GM20000 (cell line): ENCODE results near the gene CCDC187.

Experiments
- DNase-seq: peaks from one replicate; pipeline ENCODE4 v3.0.0; 2012; ENCODE audit warnings: low spot score
- TF ChIP-seq, protein P1 (sequence below): IDR thresholded peaks from 2 replicates; pipeline ENCODE4 v1.5.1; 2012; ENCODE audit warnings: mild to moderate bottlenecking, control low read depth; ENCODE audit errors: extremely low read depth, missing control alignments

The CCDC187 gene

DNA sequence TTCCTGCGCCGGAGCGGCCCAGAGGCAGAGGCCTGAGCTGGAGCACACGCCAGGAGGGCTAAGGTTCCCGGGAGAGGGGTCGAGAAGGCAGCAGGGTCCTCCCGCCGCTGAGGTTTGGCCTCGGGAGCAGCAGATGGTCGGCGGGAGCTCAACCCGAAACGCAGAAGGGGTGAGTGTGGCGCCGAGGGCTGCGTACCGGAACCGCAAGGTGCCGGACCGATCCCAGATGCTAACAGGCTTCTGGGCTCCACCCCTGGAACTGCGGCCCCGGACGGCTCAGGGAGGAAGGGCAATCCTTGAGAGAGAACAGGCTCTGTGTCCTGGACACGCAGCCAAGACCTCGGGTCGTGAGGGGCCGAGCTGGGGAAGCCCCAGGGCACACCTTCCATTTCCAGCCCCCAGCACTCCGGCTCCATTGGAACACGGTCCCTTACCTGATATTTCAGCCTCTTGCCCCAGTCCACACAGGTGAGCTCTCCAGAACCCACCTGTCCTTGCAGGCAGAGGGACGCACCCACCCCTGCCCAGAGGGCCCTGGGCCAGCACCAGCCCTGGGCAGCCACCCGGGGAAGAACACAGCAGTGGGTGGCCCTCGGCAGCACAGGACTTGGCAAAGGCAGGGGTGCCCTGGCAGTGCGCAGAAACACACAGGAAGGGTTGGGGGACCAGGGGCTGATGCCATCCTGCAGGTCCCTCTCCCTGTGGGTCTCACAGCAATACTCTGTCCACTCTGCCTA is 100.3 kb downstream of the CCDC187 start:
- TF ChIP-seq, protein P1, sequence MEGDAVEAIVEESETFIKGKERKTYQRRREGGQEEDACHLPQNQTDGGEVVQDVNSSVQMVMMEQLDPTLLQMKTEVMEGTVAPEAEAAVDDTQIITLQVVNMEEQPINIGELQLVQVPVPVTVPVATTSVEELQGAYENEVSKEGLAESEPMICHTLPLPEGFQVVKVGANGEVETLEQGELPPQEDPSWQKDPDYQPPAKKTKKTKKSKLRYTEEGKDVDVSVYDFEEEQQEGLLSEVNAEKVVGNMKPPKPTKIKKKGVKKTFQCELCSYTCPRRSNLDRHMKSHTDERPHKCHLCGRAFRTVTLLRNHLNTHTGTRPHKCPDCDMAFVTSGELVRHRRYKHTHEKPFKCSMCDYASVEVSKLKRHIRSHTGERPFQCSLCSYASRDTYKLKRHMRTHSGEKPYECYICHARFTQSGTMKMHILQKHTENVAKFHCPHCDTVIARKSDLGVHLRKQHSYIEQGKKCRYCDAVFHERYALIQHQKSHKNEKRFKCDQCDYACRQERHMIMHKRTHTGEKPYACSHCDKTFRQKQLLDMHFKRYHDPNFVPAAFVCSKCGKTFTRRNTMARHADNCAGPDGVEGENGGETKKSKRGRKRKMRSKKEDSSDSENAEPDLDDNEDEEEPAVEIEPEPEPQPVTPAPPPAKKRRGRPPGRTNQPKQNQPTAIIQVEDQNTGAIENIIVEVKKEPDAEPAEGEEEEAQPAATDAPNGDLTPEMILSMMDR, result no peak
- DNase-seq, result peak; percentile 55

DNA sequence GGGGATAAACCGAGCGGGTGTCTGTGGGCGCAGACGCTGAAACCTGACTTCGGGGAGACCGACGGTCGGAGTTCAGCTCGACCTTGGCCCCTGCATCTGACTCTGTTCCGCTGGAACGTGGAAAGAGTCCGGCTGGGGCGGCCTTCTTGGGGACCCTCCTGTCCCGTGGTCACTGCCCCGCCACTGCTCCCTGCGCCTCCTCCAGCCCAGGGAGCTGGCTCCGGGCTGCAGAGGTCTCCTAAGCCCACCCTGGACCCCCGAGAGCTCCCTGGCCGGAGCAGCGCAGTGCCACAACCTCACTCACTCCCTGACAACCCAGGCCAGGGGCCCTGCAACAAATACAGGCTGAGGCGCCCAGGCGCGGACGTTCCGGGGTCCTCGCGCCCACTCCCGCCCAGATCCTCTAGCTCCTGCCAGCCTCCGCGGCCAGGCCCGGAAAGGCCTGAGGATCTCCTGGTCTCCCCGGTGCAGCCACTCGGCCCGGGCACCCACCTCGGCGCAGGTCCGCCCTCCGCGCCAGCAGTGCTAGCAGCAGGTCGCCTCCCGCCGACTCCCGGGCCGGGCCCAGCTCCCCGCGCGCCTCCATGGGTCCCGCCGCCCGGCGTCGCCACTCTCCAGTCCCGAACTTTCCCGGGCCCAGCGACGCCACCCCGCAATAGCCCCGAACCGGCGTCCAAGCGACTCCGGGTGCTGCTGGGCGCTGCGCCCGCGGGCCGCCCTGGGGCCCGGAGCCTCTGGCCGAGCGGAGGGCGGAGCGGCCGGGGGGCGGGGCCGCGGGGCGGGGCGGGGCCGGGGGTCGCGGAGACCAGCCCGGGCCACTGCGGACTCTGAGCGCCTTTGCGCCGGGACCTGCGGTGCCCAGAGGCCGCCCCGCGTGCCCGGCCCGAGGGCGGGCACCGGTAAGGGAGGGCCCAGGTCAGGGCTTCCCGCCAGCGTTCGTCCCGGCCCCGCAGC is 101.2 kb downstream of the CCDC187 start:
- peak; percentile 45 for DNase-seq
- TF ChIP-seq, protein P1, result no peak

DNA sequence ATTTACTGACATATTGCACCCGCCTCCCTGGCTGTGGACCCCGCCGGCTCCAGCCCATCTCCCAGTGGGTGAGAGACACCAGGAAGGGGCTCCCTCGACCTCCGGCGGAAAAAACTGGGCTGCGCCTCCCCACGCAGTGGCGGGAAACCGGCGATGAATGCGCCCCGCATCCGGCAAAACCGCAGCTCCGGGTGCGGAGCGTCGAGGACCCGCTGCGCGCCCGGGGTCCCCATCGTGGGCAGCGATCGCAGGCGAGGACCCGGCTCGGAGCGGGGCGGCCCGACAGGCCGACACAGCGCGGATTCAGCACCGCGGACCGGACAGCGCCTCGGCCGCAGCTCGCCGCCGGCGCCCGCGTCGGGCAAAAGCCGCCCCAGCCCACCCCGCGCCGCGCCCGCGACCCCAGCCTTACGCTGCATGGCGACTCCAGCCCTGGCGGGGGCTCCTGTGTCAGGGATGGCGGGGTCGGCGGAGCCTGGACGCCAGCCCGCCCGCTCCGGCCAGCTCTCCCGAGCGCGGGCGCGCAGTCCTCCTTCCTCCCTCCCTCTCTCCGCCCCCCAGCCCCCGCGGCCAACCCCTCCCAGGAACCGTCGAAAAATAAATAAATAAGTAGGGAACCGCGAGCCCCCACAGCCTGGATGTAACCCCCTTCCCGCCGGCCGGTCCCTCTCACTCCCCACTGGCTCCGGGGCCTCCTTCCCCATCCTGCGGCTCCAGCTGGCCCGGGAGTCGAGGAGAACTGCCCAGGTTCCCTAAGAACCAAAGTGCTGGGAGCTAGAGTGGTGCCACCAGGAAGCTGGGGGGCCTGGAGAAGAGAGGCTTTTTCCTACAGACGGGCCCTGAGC is 102.1 kb downstream of the CCDC187 start:
- TF ChIP-seq, protein P1, result no peak
- peak; percentile 79 for DNase-seq

DNA sequence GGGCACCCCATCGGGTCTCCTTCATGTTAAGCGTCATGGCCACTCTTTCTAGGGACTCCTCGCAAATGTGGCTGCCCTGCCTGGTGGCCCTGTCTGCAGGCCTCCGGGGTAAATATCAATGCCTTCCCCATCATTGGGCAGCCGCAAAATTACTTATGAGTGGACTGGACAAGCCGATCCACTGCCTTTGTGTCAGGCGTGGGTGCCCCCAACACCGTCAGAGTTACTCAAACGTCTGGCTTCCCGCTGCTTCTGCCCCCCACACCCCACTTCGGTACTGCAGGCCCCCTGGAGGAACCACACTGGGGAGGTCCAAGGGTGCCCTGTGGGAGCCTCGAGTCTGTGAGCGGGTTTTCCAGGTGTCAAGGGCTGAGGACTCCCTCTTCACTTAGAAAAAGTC is 102.7 kb downstream of the CCDC187 start:
- TF ChIP-seq, protein P1, result no peak
- DNase-seq, result peak; percentile 47

- peak; percentile 47 for DNase-seq
- TF ChIP-seq, protein P1, result no peak
Measured at GRCh38 chr9:136200424-136200823, 103.5 kb downstream of the CCDC187 start.
